Naive thymus-derived CD8-positive, alpha-beta T cell (primary cell): ENCODE measurements around the gene EFNB1. TPM values are rescaled to one million over a fixed set of nuclear protein-coding genes. Genes with fewer than 3 reads are reported as not detected.
A peak's percentile ranks its signal among the peaks of the same experiment; 100 is the strongest.

Source experiments
- ATAC-seq, 2 donors: fragments of 150-1000 bp; cut with Tn5 transposase in 1 of 2; sonication (Bioruptor Pico), chemical (Tn5 transposase) in 1 of 2; 1 replicate in 1 of 2; 2 replicates in 1 of 2; pipeline ENCODE4 v1.10.0; 2021; ENCODE audit warnings: mild to moderate bottlenecking in 2 of 2, moderate library complexity in 2 of 2
- POLR2A ChIA-PET: fragments of 350-600 bp; sonication (Branson Sonifier 250); formaldehyde crosslinking; loops from one replicate; lab custom pipeline; 2021; ENCODE audit warnings: antibody characterized with exemption; lab: Charles Lee
- DNase-seq, 10 donors: peaks; one replicate each; pipeline versions ENCODE4 v3.0.0 to v3.0.0-alpha.2; 2020 to 2022
- H3K27ac Mint-ChIP-seq, 10 donors: one replicate each; pipeline ENCODE4 v1.8.0; 2020 to 2022; ENCODE audit warnings: mild to moderate bottlenecking in 10 of 10, mixed read lengths in 10 of 10, moderate library complexity in 4 of 10, inconsistent platforms in 1 of 10
- H3K27me3 Mint-ChIP-seq, 5 donors: one replicate each; pipeline ENCODE4 v1.8.0; 2021 to 2022; ENCODE audit warnings: mixed read lengths in 5 of 5
- H3K36me3 Mint-ChIP-seq, 3 donors: one replicate each; pipeline ENCODE4 v1.8.0; 2020 to 2022; ENCODE audit warnings: mixed read lengths in 3 of 3, mild to moderate bottlenecking in 2 of 3, inconsistent platforms in 1 of 3
- H3K4me1 Mint-ChIP-seq, 4 donors: one replicate each; pipeline ENCODE4 v1.8.0; 2021 to 2022; ENCODE audit warnings: mixed read lengths in 4 of 4
- H3K4me3 Mint-ChIP-seq, 10 donors: one replicate each; pipeline ENCODE4 v1.8.0; 2020 to 2022; ENCODE audit warnings: mild to moderate bottlenecking in 10 of 10, mixed read lengths in 10 of 10, moderate library complexity in 6 of 10, inconsistent platforms in 1 of 10
- H3K9me3 Mint-ChIP-seq, 9 donors: one replicate each; pipeline ENCODE4 v1.8.0; 2020 to 2022; ENCODE audit warnings: mixed read lengths in 9 of 9, mild to moderate bottlenecking in 3 of 9, inconsistent platforms in 1 of 9, moderate library complexity in 1 of 9
- polyA plus RNA-seq, 3 donors: library from polyadenylated mRNA; unstranded; fragments of 300-500 nt; fragmentation: Illumina TruSeq; gene quantifications; one replicate each; pipeline ENCODE4 v1.2.3, GENCODE V29; 2021
- total RNA-seq, 8 experiments: library from RNA in 2 of 8; stranded (reverse) in 2 of 8; gene quantifications; one replicate each; pipeline ENCODE4 v1.2.3 and lab custom pipeline; 2021 to 2026

Gene EFNB1
- total and polyA plus RNA-seq, 5 experiments from 2014 or later, result 2.8 to 4.3 (median 3.6) TPM

DNA sequence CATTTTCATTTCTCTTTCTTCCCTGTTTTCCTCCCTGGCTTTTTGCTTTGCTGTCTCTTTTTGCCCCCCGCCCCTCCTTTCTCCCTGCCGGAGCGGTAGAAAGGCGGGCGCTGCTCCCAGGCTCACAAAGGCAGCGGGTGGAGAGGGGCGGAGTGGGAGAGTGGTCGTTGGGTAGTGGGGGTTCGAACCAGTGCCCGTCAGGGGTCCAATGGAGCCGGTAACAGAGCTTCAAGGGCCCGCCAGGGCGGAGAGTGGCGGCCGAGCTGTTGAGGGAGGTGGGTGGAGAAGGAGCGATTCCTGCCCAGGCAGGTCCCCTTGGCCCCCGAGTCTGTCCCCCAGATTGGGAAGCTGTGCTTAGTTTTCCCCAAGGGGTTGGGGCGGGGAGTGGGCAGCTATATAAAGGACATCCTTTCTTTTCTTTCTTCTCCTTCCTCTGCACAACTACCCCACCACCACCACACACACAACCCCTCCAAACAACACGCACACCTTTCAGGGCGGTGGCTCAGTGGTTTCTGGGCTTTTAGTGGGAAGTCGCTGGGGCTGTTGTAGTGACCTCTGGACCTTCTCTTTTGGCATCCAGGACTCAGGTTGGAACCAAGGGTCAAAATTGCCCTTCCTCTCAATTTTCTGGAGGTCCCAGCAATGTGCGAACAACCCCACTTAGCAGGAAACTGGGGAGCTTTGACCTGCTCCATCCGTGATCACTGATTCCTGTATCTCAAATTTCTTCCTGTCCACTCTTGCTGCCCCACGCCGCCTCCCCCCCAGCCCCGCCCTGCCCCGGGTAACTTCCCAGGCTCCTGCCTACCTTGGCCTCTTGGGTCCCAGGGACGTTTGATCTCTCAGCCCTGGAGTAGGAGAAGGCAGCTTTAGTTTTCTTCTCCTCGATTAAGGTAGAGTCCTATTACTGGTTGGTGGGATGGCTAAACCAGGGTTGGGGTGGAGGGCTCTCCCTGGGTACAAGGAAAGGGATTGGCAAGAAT, 1.9 kb downstream of the EFNB1 start:
- H3K4me1 Mint-ChIP-seq, result peaks cover 6 to 42% (median 23%) of the 10 kb centered on the region in 4 donors
- H3K27me3 Mint-ChIP-seq, result peaks cover 0 to 1% (median 0%) of the 10 kb centered on the region in 5 donors
- H3K27ac Mint-ChIP-seq, result peak overlapping the region in 3 of 10 donors; percentile 41 to 88 (median 48)
- no peak for ATAC-seq
- peak overlapping the region; percentile 80 to 96 (median 84) for H3K4me3 Mint-ChIP-seq
- POLR2A ChIA-PET, result interaction anchor here (0.5 kb wide), 1 partner anchor 392 kb away, joined by 3 read pairs; no protein-coding TSS in a partner anchor
- no peaks in the 10 kb centered on the region for H3K36me3 Mint-ChIP-seq
- DNase-seq, result no peak
- no peaks in the 10 kb centered on the region for H3K9me3 Mint-ChIP-seq

DNA sequence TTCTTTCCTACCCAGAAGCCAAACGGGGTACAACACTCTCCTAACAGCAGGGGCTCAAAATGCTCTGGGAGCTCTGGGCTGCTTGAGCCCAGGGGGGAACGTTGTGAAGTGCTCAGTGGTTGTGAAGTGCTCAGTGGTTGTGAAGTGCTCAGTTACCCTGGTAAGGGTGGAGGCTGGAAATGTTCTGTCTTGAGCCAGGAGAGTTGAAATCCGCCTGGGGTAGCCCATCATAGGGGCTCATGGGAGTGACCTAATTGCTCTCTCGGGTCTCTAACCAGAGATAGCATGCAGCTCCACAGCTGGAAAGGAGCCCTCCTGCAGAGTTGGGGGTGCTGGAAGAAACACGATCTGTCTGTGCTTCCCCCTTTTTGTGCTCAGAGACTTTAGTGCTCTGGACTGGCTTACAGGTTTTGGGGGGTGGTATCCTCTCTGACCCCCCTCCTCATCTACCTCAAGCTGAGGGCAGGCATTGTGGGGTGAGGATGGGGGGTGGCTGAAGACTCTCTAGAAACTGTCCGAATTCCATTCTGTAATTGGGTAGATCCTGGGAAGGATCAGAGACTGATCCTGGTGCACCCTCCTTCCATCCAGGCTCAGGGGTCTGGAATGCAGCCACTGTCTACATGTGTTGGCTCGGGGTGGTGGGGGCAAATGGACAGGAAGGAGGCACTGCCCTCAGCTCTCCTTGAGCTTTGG, 2.7 kb downstream of the EFNB1 start:
- no peak for ATAC-seq
- no peaks in the 10 kb centered on the region for H3K36me3 Mint-ChIP-seq
- no peak for DNase-seq
- POLR2A ChIA-PET, result interaction anchor here (0.5 kb wide), 1 partner anchor 391 kb away, joined by 3 read pairs; no protein-coding TSS in a partner anchor
- H3K27me3 Mint-ChIP-seq, result no peaks in the 10 kb centered on the region
- H3K27ac Mint-ChIP-seq, result peak overlapping the region in 3 of 10 donors; percentile 23 to 48 (median 41)
- H3K4me1 Mint-ChIP-seq, result peaks cover 6 to 43% (median 23%) of the 10 kb centered on the region in 4 donors
- H3K4me3 Mint-ChIP-seq, result peak overlapping the region; percentile 12 to 95 (median 68)
- no peaks in the 10 kb centered on the region for H3K9me3 Mint-ChIP-seq

- H3K36me3 Mint-ChIP-seq, result no peaks in the 10 kb centered on the region
- H3K9me3 Mint-ChIP-seq, result no peaks in the 10 kb centered on the region
- H3K4me1 Mint-ChIP-seq, result peaks cover 10 to 48% (median 27%) of the 10 kb centered on the region in 4 donors
- ATAC-seq, result no peak
- DNase-seq, result peak in 1 of 10 donors; percentile 5
- peak overlapping the region in 9 of 10 donors; percentile 52 to 95 (median 71) for H3K4me3 Mint-ChIP-seq
- peak overlapping the region in 2 of 10 donors; percentile 23 to 48 for H3K27ac Mint-ChIP-seq
- H3K27me3 Mint-ChIP-seq, result no peaks in the 10 kb centered on the region
- POLR2A ChIA-PET, result no interaction called here
Observed at GRCh38 chrX:68832101-68832416, 3.2 kb downstream of the EFNB1 start.

DNA sequence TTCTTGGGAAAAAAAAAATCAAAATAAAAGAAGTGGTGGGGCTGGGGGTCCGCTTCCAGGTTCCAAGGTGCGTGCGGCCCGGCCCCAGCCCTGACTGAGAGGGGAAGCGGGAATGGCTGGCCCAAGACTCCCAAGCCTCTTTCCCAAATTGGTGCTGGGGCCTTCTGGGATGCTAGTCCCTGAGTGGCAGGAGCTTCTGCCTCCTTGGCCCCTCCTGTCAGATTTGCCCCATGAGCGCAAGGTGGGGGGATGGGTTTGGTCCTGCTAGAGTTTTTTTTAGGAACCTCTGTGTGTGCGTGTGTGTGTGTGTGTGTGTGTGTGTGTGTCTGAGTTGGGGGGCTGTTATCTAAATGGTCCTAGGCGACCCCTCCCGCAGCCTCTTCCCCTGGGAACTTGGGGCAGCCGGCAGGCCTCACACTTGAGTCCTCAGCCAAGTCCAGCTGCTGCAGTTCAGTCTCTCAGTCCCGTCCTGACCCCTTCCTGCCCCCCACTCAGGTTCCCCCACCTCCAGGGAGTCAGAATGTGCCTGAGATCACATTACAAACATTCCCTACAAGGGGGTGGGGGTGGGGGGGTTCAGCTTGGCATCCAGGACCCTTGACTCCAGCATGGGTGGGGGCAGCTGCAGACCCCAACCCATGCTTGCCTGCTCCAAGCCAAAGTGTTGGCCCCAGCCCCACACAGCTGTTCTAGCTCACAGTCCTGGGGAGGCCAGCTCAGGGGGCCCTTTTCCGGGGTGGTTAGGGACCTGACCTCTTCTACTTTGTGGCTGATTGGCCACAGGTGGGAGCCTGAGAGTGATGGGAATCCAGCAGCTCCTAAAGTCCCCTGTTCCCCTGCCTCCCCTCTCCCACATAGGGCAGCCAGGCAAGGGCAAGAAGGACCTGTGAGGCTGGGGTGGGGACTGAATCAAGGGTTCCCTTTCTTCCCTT, 4.0 kb downstream of the EFNB1 start:
- peak overlapping the region in 3 of 10 donors; percentile 41 to 95 (median 54) for H3K4me3 Mint-ChIP-seq
- H3K27ac Mint-ChIP-seq, result peak overlapping the region in 2 of 10 donors; percentile 13 to 48

GRCh38 chrX:68833448-68833805, 4.6 kb downstream of the EFNB1 start:
- Mint-ChIP-seq H3K36me3 (no peaks in the 10 kb centered on the region), H3K4me1 (peaks cover 11 to 42% (median 26%) of the 10 kb centered on the region in 4 donors), H3K27me3 (no peaks in the 10 kb centered on the region), H3K9me3 (no peaks in the 10 kb centered on the region), H3K4me3 (peak overlapping the region in 1 of 10 donors; percentile 41), H3K27ac (peak overlapping the region in 1 of 10 donors; percentile 13)
- POLR2A ChIA-PET, result no interaction called here
- DNase-seq, result no peak
- no peak for ATAC-seq

More for the DNA sequence above, 4.0 kb downstream of the EFNB1 start:
- H3K4me1 Mint-ChIP-seq, result peaks cover 11 to 47% (median 28%) of the 10 kb centered on the region in 4 donors
- POLR2A ChIA-PET, result no interaction called here
- no peaks in the 10 kb centered on the region for H3K27me3 Mint-ChIP-seq
- no peaks in the 10 kb centered on the region for H3K9me3 Mint-ChIP-seq
- H3K36me3 Mint-ChIP-seq, result no peaks in the 10 kb centered on the region
- DNase-seq (no peak), ATAC-seq (no peak)

- DNase-seq (no peak), ATAC-seq (no peak)
- Mint-ChIP-seq H3K27ac (no peak overlapping the region), H3K36me3 (no peaks in the 10 kb centered on the region), H3K9me3 (no peaks in the 10 kb centered on the region), H3K4me3 (no peak overlapping the region), H3K27me3 (no peaks in the 10 kb centered on the region), H3K4me1 (peaks cover 11 to 37% (median 23%) of the 10 kb centered on the region in 4 donors)
- POLR2A ChIA-PET, result no interaction called here
Observed at GRCh38 chrX:68833855-68834331, 5.1 kb downstream of the EFNB1 start.

- ATAC-seq, result no peak
- no peaks in the 10 kb centered on the region for H3K27me3 Mint-ChIP-seq
- peak overlapping the region in 1 of 10 donors; percentile 65 for H3K27ac Mint-ChIP-seq
- H3K4me1 Mint-ChIP-seq, result peaks cover 11 to 37% (median 23%) of the 10 kb centered on the region in 4 donors
- H3K4me3 Mint-ChIP-seq, result no peak overlapping the region
- H3K9me3 Mint-ChIP-seq, result no peaks in the 10 kb centered on the region
- peaks cover 0 to 1% (median 0%) of the 10 kb centered on the region in 3 donors for H3K36me3 Mint-ChIP-seq
- DNase-seq, result no peak
- POLR2A ChIA-PET, result no interaction called here
Observed at GRCh38 chrX:68834371-68835103, 5.7 kb downstream of the EFNB1 start.

DNA sequence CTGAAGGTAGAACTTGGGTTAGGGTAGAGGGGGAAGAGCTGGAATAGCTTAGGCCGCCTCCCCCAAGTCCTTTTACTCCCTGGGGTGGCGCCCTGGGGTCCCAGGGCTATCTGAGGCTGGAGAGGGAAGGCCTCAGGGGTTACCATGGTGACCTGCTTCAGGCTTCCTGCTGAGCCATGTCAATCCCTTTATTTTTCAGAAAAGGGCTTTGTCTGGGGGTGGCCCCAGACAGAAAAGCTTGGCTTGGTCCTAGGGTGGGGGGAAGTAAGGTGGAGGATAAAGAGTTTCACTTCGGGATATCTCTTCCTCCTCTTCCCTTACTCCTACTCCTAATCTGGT, 6.3 kb downstream of the EFNB1 start:
- no peak overlapping the region for H3K27ac Mint-ChIP-seq
- ATAC-seq (no peak), DNase-seq (no peak)
- no peaks in the 10 kb centered on the region for H3K9me3 Mint-ChIP-seq
- peaks cover 0 to 4% (median 0%) of the 10 kb centered on the region in 3 donors for H3K36me3 Mint-ChIP-seq
- POLR2A ChIA-PET, result no interaction called here
- H3K4me1 Mint-ChIP-seq, result peaks cover 11 to 32% (median 21%) of the 10 kb centered on the region in 4 donors
- H3K4me3 Mint-ChIP-seq, result no peak overlapping the region
- H3K27me3 Mint-ChIP-seq, result no peaks in the 10 kb centered on the region

DNA sequence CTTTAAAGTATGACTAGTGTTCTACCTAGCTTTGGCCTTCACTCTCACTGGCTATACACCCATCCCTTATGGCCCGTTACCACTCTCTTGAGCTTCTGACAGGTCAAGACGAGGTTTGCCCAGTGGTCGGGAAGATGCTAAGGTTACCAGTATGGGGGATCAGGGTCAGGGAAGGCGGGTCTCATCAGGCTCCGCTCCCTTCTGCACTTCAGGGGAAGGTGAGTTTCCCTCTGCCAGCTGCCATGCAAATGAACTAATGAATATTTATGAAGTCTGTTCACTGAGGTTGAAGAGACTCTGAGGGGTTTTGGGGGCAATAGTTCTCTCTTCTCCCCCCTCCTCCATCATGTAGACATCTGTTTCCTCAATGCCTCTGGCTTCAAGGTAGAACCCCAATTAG, 6.6 kb downstream of the EFNB1 start:
- POLR2A ChIA-PET, result no interaction called here
- H3K4me3 Mint-ChIP-seq, result no peak overlapping the region
- H3K27me3 Mint-ChIP-seq, result no peaks in the 10 kb centered on the region
- DNase-seq (no peak), ATAC-seq (no peak)
- peaks cover 0 to 7% (median 0%) of the 10 kb centered on the region in 3 donors for H3K36me3 Mint-ChIP-seq
- peaks cover 11 to 28% (median 20%) of the 10 kb centered on the region in 4 donors for H3K4me1 Mint-ChIP-seq
- no peaks in the 10 kb centered on the region for H3K9me3 Mint-ChIP-seq
- H3K27ac Mint-ChIP-seq, result no peak overlapping the region

GRCh38 chrX:68837119-68837518, 8.3 kb downstream of the EFNB1 start:
- POLR2A ChIA-PET, result no interaction called here
- no peaks in the 10 kb centered on the region for H3K9me3 Mint-ChIP-seq

GRCh38 chrX:68838571-68838910, 9.7 kb downstream of the EFNB1 start:
- H3K36me3 Mint-ChIP-seq, result peaks cover 0 to 11% (median 0%) of the 10 kb centered on the region in 3 donors
- no peak overlapping the region for H3K4me3 Mint-ChIP-seq
- ATAC-seq (no peak), DNase-seq (no peak)
- H3K4me1 Mint-ChIP-seq, result peaks cover 4 to 7% (median 6%) of the 10 kb centered on the region in 4 donors
- POLR2A ChIA-PET, result no interaction called here
- H3K27ac Mint-ChIP-seq, result no peak overlapping the region
- H3K9me3 Mint-ChIP-seq, result no peaks in the 10 kb centered on the region
- H3K27me3 Mint-ChIP-seq, result no peaks in the 10 kb centered on the region

More at GRCh38 chrX:68837119-68837518, 8.3 kb downstream of the EFNB1 start:
- peak overlapping the region in 1 of 10 donors; percentile 53 for H3K27ac Mint-ChIP-seq
- H3K27me3 Mint-ChIP-seq, result no peaks in the 10 kb centered on the region
- DNase-seq, result no peak
- H3K36me3 Mint-ChIP-seq, result peaks cover 0 to 10% (median 0%) of the 10 kb centered on the region in 3 donors
- no peak overlapping the region for H3K4me3 Mint-ChIP-seq
- peaks cover 6 to 12% (median 8%) of the 10 kb centered on the region in 4 donors for H3K4me1 Mint-ChIP-seq
- no peak for ATAC-seq
